HG03520 (cell line): ENCODE data around the gene ANKS1A.

ENCODE experiments used
- ATAC-seq: cut with Tn5 transposase; IDR thresholded peaks from one replicate; pipeline ENCODE4 v1.9.1; 2021; ENCODE audit warnings: mild to moderate bottlenecking, moderate library complexity; ENCODE audit not compliant: unreplicated experiment

ANKS1A gene

DNA sequence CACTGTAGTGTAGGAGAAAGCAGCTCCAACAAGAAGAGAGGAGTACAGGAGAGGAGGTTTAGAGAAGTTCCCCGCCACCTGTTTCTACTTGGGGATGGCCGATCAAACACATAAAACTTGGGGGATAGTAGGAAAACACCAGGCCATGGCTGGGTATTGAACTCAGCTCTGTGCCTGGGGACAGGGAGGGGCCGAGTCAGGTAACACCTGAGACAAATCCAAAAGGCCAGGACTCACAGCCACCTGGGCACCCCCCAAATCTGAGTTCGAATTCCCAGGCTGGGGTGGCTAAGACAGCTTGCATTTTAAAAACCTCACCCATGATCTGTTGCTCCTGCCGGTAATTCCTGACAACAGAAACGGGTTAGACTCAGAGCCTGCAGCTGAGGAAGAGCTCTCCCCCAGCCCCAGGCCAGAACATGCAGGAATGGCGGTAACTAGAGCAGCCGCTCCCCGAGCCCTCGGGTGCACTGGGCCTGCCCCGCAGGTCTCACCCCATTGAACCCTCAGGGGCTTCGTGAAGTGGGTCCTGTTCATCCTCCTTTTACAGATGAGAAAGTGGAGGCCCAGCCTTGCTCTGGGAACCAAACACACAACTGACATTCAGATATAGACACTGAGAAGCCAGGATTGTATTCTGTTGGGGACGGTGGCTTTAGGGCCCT is 191.1 kb downstream of the ANKS1A start:
- no peak for ATAC-seq

DNA sequence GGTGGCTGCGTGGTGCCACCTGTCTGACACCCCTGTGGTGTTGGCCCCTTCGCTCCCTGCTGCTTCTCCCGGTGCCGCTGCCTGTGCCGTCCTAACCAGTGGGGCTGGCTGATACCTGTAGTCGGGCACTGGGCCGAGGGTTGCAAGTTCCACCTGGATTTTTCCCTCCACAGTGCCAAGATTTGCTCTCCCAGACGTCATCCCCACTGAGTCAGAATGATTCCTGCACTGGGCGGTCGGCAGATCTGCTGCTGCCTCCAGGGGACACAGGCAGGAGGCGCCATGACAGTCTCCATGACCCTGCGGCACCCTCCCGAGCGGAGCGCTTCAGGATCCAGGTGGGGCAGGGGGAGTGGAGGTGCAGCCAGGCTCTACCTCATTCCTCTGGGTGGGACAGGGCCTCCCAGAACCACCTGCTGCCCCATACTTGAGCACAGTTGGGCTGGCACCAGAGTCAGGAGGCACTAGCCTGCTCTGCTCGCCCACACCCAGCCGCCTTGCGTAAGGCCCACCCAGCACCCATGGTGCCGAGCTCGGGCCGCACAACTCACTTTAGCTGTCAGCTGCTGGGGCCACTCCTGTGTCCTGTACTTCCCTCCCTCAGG is 191.9 kb downstream of the ANKS1A start:
- ATAC-seq: no peak

DNA sequence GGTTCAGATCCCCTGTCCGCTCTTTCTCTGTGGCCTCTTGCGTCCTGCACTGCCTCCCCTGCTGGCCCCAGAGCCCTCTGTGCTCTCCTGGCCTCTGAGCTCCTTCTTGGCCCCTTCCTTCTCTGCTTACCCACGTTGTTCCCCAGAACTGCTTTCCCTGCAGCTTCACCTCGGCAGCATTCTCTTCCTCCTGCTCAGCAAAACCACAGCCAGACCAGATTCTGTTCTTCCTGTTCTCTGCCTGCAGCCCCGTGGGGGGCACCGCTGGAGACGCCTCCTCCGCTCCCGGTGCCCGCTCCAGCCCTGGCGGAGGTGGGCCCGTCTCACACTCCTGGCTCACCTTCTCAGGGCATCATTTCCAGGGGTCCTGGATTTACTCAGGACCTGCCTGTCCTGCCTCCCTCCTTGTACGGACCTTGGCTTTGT is 192.4 kb downstream of the ANKS1A start:
- ATAC-seq: no peak

DNA sequence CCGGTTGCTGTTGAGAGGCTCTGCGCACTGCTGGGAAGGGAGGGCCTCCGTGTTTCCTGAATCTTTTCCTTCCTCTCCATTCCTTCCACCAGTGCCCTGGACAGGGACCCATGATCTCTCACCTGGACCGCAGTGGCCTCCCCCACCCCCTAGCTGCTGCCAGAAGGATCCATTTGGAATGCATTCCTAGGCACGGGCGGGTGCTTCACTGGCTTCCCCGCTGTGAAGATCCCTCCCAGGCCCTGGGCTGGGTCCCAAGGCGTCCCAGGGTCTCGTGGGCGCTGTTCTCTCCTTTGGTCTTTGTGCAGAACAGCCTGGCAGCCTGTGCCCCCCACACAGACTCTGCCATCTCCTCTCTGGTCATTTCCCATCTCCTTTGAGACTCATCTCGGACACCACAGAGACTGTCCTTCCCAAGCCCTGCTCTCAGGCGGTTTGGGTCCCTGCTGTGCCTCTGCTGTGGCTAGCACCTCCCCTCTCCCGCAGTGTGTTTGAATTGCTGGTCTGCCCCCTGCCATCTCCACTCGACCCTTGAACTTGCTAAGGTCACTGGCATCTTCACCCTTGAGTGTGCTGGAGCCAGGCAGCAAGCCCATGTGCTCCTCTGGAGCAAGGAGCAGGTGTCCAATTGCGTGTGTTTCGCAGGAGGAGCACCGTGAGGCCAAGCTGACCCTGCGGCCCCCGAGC is 193.1 kb downstream of the ANKS1A start:
- no peak for ATAC-seq

DNA sequence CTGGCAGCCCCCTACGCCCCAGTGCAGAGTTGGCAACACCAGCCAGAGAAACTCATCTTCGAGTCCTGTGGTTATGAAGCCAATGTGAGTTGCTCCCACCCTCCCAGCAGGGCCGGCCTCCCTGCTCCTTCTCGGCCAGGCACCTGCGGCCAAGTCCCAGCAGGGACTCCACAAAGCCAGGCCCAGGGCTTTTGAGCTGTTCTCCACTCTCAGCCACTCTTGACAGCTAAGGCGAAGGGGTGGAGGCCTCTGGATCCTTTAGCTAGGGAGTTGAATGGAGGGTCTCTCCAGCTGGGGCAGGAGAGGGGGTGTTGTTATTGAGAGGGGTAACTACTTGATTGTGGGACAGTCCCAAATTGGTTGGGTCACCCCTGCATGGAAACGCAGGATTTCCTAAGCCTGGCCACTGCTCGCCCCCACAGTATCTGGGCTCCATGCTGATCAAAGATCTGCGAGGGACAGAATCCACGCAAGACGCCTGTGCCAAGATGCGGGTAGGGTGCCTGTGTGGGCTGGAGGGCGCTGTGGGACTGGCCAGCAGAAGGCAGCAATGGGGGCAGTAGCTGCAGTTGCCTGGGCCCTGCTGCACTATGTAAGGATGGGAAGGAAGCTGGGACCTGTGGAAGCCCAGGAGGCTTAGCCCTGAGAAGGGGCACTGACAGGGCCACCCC is 193.8 kb downstream of the ANKS1A start:
- ATAC-seq: no peak

DNA sequence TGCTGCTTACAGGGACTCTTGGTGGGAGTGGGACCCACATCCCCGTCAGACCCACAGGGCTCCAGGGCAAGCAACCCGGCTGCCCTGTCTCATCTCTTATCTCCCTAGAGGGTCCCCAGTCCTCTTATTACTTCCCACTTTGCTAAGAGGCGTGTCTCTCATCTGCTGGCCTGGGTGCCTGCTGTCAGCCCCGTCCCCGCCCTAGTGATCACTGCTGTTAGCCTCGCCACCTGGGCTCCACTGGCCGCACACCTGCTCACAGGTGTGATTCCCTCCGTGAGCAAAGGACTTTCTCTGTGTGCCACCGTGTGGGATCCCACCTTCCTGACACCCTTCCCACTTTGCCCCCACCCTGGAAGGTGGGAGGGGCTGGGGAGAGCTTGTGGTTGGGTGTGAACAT is 194.5 kb downstream of the ANKS1A start:
- ATAC-seq: no peak

DNA sequence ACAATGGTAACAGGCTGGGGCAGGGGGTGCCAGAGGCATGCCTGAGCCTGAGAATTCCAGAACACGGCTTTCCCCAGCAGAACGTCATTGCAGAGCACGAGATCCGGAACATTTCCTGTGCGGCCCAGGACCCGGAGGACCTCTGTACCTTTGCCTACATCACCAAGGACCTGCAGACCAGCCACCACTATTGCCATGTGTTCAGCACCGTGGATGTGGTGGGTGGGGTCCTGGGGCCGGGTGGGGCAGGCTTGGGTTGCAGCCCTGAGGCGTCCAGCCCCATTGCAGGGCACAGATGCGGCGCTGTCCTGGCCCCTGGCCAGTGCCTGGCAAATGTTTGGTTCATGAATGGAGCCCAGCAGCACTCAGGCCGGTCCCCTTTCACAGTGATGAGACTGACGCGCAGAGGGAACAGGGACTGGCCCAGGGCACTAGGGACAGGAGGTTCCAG is 195.0 kb downstream of the ANKS1A start:
- no peak for ATAC-seq

DNA sequence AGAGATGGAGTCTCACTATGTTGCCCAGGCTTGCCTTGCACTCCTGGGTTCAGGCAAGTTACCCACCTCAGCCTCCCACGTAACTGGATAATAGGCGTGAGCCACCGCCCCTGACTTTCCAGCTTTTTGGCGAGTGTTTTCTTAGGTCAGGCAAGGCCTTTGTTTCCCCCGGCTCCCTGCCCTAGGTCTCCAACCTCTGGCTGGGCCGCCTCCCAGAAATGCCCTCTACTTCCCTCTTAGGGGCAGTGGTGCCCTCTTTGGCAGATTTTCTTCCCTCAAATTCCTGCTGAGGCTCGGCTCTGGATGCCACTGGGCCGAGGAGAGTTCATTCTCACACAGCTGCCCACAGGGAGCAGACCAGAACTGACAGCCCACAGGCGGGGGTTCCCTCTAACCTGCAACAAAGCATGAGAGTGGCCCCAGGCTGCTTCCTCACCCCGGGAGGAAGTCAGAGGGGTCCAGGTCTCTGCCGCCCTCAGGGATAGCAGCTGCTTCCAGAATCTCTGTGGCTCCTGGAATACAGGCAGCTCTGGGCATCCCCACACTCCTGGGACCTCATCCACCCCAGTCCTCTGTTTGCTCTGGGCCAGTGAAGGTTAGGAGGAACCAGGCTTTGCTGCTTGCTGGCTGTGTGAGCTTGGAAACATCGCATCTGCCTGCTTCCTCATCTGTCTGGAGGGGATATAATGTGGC is 195.6 kb downstream of the ANKS1A start:
- ATAC-seq: no peak

DNA sequence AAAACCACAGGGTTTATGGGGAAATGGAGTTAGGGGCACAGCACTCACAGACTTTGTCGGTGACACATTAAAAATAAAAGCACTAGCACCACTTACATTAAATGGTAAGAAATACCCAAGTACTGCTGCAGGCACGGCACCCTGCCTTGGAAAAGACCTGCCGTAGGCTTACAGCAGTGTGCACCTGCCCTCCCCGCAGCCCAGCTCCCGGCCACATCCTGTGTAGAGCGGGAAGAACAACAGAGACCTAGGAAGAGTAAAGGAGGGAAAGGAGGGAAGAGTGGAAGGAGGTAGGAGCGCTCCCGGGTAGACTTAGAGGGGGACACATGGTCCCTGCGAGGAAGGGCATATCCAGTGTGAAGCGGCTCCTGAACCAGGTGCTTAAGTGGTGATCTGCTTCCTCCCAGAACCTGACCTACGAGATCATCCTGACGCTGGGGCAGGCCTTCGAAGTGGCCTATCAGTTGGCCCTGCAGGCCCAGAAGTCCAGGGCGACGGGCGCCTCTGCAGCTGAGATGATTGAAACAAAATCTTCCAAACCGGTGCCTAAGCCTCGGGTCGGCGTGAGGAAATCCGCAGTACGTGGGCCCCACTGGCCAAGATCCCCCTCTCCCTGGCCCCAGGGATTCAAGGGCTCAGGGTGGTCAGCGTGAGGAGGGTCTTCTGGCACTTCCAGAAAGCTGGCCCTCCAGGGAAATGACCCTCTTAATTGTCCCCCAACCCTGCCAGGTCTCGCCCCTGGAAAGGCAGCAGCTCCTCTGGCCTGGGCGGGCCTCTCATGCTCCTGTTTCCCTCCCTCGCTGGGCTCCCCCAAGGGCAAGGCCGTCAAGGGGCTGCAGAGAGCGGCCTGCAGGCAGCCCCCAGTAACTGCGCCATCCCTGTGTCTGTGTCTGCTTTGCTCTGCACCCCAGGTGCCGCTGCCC is 196.6 kb downstream of the ANKS1A start:
- ATAC-seq: no peak

DNA sequence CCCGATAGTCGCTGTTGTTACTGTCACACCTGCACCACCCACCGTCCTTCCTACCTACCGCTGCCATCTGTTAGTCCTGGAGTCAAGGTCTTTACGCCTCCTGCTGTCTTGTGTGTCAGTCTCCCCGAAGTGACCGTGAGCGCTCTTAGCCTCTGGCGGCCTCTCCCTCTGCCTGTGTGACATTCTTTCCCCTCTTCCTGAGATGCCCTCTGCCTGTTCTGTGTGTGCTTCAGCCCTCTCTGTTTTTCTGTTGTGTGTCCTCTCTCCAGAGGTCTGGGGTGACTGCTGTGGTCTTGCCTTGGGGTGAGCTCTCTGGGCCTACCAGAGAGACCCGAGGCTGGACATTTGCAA is 197.2 kb downstream of the ANKS1A start:
- no peak for ATAC-seq

DNA sequence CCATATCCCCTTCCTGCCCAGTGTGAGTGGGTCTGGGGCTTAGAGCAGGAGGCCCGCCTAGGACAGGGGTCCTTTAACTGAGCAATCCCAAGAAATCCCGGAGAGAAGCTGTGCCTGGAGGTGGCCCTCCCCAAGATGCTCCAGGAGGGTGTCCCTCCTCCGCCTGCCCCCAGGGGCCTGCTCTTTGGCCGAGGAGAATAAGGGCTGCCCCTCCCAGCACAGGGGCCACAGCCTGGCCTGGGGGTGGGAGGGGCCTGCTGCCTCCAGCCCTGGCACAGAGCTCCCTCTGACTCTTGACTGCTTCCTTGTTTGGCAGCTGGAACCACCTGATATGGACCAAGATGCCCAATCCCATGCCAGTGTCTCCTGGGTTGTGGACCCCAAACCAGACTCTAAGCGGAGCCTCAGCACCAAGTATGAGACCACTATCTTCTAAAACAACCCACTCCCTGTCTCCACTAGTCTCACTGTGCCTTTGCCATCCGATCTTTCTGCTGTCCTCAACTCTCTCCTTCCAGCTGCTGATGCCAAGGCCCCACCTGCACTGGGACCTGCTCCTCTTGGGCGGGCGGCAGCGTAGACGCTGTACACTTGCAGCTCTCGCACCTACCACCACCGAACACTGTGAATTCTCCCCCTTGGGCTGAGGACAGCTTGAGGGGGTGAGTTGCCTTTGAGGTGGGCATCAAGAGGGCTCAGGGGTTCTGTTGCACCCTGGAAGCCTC is 197.7 kb downstream of the ANKS1A start:
- ATAC-seq: no peak

DNA sequence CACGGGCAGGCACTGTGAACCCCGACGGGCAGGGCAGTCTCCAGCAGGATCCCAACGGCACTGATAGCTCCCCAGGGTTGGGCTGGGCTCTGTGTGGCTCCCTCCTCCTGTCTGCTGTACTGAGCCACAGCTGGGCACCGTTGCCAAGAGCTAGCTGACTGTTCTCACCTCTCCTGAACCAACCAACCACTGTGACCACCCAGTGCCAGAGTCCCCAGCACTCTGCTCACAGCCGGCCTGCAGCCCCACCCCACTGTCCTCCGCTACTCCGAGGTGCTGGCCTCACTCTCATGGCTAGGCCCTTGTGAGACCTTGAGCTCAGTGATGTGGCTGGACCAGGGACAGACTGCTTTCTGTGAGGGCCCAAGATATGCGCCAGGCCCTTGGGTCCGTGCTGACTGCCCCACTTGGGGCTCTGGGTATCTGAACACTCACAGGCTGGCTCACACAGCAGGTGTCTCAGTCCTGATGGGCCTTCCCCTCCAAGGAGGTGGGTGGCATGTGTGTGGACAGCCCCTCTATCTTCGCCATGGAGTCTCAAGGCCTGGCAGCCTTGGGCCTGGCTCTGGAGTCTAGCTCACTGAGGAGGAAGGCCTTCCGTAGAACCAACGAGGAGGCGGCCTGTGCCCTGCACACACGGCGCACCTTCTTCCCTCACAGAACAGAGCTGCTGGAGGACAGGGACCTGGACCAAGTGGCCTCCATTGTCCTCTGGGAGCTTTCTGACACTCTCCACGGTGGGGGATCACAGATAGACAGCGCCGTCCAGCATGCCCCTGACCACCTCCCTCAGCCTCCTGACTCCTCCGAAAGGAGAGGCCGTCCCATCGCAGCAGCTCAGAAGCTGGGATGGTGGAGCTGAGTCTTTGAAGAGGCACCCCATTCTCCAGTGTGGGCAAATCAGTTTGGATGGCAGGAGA is 198.6 kb downstream of the ANKS1A start:
- ATAC-seq: no peak

DNA sequence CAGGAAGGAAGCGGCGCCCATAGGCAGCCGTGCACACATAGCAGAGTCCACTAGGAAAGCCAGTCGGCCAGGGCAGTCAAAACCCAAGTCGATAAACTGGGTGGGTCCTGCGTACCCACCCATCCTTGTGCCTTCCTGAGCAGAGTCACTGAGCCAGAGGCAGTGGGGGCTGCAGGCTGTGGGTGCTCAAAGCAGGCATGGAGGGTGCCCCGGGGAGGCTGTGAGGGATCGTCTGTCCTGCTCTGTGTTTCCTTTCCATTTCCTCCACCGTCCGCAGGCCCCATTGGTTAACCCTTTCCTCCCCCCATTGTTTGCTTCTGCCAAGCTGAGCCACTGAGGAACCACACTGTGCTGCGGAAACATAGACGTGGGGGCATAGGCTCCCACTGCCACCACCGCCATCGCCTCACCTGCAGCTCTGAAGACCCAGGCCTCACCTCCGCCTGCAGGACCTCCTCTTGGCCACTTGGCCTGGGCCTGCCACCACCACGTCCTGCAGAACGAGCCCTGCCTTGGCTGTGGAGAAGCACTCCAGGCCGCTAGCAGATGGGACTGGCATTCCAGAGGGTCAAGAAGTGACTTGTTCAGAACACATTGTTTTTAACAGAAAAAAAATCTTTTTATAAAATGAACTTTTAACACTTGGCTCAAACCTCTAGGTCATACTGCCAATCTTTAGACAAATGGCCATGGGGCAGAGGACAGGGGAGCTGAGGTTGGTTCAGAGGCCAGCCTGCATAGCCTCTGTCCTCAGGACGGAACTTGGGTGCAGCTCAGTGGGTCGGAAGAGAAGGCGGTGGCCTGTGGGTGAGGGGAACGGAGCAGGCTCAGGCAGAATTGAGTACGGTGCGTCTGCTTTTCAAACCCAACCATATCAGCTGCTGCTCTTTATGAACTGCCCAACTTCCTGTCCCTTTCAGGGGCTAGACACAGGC is 199.5 kb downstream of the ANKS1A start:
- no peak for ATAC-seq

DNA sequence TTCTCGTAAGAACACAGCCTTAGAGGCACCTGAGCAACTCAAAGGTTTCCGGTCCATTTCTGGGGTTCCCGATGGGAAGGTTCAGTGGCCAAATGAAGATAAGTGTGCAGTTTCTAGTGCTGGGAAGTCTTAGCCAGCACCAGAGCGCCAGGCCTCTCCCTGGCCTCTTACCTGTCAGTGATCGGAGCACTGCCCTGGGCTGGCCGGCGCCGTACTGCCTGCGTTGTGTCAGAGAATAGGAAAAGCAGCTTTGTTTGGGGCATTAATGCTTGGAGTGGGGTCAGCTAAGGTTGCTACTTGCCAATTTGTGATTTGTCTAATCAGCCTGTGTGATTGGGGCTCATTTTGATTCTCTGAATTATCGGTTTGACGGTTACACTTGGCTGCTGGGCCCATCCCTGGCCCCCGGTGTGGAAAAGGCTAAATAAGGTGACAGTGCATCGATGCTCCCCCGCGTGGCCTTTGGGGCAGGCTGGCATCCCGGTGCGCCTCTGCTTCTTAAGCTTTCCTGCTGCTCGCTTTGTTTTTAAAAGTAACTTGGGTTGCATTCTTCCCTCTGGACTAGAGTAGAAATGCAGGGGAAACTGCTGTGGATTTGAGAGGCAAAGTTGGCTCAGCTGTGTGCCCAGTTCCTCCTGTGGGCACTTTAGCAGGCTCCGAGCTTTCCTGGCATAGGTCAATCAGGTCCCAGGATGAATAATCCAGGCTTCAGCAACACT is 200.3 kb downstream of the ANKS1A start:
- no peak for ATAC-seq

DNA sequence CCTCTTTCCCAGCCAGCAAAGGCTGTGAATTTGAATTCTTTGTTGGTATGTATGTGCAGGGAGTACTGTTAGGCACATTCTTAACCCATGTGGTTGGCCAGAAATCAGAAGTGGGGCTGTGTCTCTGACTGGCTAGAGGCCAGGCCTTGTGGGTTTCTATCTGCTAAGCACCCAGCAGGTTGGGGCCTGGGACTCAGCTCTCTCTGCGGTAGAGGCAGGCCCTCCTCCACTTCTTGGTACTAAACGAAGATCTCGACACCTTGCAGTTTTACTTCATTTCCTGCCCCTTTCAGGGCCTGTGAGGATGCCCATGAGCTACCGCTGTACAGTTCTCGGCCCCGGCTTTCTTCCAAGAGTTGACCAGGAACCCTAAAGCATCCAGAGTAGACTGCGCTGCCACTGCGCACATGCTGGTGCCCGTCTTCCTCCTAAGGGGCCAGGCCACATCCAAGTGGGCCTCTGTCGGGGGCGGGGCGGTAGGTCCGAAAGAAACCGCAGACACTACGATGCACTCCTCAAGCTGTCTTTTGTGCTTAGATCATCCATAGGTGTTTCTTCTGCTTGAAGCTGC is 201.0 kb downstream of the ANKS1A start:
- ATAC-seq: no peak

DNA sequence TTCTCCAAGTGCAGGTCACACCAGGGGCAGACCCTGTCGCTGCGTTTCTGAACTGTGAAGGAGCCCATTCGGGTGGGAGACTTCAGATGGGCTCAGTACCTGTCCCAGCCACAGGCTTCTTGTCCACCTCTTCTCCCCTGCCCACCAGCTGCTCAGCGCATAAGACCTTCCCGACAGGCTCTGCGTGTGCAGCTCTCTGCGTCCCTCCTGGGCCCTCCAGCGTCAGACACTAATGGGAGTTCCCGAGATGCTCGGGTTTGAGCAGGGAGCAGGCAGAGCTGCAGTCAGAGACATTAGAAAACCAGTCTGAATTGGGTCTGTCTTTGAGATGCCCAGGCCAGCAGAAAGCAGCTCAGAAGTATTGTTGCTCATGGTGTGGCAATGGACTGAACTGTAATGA is 201.7 kb downstream of the ANKS1A start:
- ATAC-seq: no peak
